ENCODE results near the gene PTK7.

Gene PTK7

GRCh38 chr6:43187821-43188220, 111.7 kb downstream of the PTK7 start:
- no peak for TF ChIP-seq ZBTB7A (IDR thresholded peaks at IDR 0.05; ENCODE audit: low read depth)
- TF ChIP-seq CREB1 (IDR thresholded peaks at IDR 0.05; ENCODE audit: low read depth) = no peak

- no peak for TF ChIP-seq CREB1 (IDR thresholded peaks at IDR 0.05; ENCODE audit: low read depth)
- no peak for TF ChIP-seq ZBTB7A (IDR thresholded peaks at IDR 0.05; ENCODE audit: low read depth)
- no peak for TF ChIP-seq EP300 (IDR thresholded peaks at IDR 0.05; ENCODE audit: borderline replicate concordance)
- TF ChIP-seq RAD21 (IDR thresholded peaks at IDR 0.05; ENCODE audit: low read depth) = no peak
- TF ChIP-seq TCF12 (IDR thresholded peaks at IDR 0.05; ENCODE audit: low read depth) = no peak
- TF ChIP-seq TAF1 (IDR thresholded peaks at IDR 0.05; ENCODE audit: low read depth) = no peak
- TF ChIP-seq REST (IDR thresholded peaks at IDR 0.05; ENCODE audit: low read depth) = no peak
- TF ChIP-seq NFIC (IDR thresholded peaks at IDR 0.05) = no peak
- no peak for TF ChIP-seq FOXM1 (IDR thresholded peaks at IDR 0.05; ENCODE audit: borderline replicate concordance, low read depth)
- no peak for TF ChIP-seq USF1 (IDR thresholded peaks at IDR 0.05)
- TF ChIP-seq MAX (IDR thresholded peaks at IDR 0.05) = no peak
- TF ChIP-seq EGR1 (IDR thresholded peaks at IDR 0.05) = no peak
- no peak for TF ChIP-seq TEAD4 (IDR thresholded peaks at IDR 0.05)
- TF ChIP-seq CEBPB (IDR thresholded peaks at IDR 0.05) = no peak
- TF ChIP-seq YY1 (IDR thresholded peaks at IDR 0.05; ENCODE audit: low read depth) = no peak
These were observed 112.3 kb downstream of the PTK7 start for GRCh38 chr6:43188426-43188825.

GRCh38 chr6:43189776-43190304, 113.7 kb downstream of the PTK7 start:
- TF ChIP-seq CREB1 (IDR thresholded peaks at IDR 0.05; ENCODE audit: low read depth) (no peak), CEBPB (IDR thresholded peaks at IDR 0.05) (no peak), TAF1 (IDR thresholded peaks at IDR 0.05; ENCODE audit: low read depth) (no peak), EGR1 (IDR thresholded peaks at IDR 0.05) (no peak), REST (IDR thresholded peaks at IDR 0.05; ENCODE audit: low read depth) (no peak), RAD21 (IDR thresholded peaks at IDR 0.05; ENCODE audit: low read depth) (no peak), ZBTB7A (IDR thresholded peaks at IDR 0.05; ENCODE audit: low read depth) (no peak), NFIC (IDR thresholded peaks at IDR 0.05) (no peak), USF1 (IDR thresholded peaks at IDR 0.05) (no peak), FOXM1 (IDR thresholded peaks at IDR 0.05; ENCODE audit: borderline replicate concordance, low read depth) (no peak), YY1 (IDR thresholded peaks at IDR 0.05; ENCODE audit: low read depth) (no peak), MAX (IDR thresholded peaks at IDR 0.05) (no peak), TEAD4 (IDR thresholded peaks at IDR 0.05) (no peak), TCF12 (IDR thresholded peaks at IDR 0.05; ENCODE audit: low read depth) (no peak), EP300 (IDR thresholded peaks at IDR 0.05; ENCODE audit: borderline replicate concordance) (no peak)

- TF ChIP-seq FOXM1 (IDR thresholded peaks at IDR 0.05; ENCODE audit: borderline replicate concordance, low read depth) (no peak), USF1 (IDR thresholded peaks at IDR 0.05) (no peak), TEAD4 (IDR thresholded peaks at IDR 0.05) (no peak), EGR1 (IDR thresholded peaks at IDR 0.05) (no peak), NFIC (IDR thresholded peaks at IDR 0.05) (no peak), MAX (IDR thresholded peaks at IDR 0.05) (no peak), CREB1 (IDR thresholded peaks at IDR 0.05; ENCODE audit: low read depth) (no peak), TAF1 (IDR thresholded peaks at IDR 0.05; ENCODE audit: low read depth) (no peak)
These were observed 116.8 kb downstream of the PTK7 start for GRCh38 chr6:43192911-43193310.

- no peak for TF ChIP-seq EP300 (IDR thresholded peaks at IDR 0.05; ENCODE audit: borderline replicate concordance)
- TF ChIP-seq CREB1 (IDR thresholded peaks at IDR 0.05; ENCODE audit: low read depth) = no peak
- no peak for TF ChIP-seq MAX (IDR thresholded peaks at IDR 0.05)
- no peak for TF ChIP-seq TAF1 (IDR thresholded peaks at IDR 0.05; ENCODE audit: low read depth)
These were observed 117.8 kb downstream of the PTK7 start for GRCh38 chr6:43193929-43194328.

All from Ishikawa (cell line).